Endometrial microvascular endothelial cells (primary cell): ENCODE measurements around the gene PTGER2. TPM values are rescaled to one million over a fixed set of nuclear protein-coding genes. Genes with fewer than 3 reads are reported as not detected.

Experiments used
- in situ Hi-C: cut with HindIII; loops from 2 replicates; pipeline ENCODE4 v1.10.0; 2017; ENCODE audit warnings: low sequenced_read_pairs, low pct_unique_long_range_greater_than_20kb; ENCODE audit errors: inconsistent ontology term
- total RNA-seq: library from RNA; depleted of rRNA; stranded (reverse); fragments of >200 nt; gene quantifications from one replicate; pipeline ENCODE4 v1.2.3, GENCODE V29; 2015; ENCODE audit errors: inconsistent ontology term

PTGER2 gene, protein sequence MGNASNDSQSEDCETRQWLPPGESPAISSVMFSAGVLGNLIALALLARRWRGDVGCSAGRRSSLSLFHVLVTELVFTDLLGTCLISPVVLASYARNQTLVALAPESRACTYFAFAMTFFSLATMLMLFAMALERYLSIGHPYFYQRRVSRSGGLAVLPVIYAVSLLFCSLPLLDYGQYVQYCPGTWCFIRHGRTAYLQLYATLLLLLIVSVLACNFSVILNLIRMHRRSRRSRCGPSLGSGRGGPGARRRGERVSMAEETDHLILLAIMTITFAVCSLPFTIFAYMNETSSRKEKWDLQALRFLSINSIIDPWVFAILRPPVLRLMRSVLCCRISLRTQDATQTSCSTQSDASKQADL
- total RNA-seq, result 3.3 TPM

DNA sequence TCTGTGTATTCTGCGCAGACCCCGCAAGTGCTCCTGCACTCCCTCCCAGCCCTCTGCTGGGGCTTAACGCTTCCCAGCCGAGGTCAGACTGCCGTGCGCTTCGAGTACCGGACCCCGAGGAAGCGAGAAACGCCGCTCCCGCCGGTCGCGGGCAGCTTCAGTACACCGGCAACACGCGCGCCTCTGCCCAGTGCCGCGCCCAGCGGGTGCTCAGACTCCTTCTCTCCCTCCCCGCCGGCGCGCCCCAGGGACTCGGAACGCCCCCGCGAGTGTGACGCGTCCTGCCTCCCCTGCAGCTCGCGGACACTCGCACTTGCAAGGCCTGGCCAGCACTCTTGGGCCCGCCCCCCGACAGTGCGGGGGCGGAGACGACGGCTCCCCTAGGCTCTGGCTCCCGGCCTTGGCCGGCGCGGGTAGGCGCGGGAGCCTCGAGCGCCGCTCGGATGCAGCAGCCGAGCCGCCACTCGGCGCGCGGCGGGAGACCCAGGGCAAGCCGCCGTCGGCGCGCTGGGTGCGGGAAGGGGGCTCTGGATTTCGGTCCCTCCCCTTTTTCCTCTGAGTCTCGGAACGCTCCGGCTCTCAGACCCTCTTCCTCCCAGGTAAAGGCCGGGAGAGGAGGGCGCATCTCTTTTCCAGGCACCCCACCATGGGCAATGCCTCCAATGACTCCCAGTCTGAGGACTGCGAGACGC lies at the start of gene PTGER2:
Gene PTGER2 (plus strand): TSS at position 410 of the 692 bp plus-strand sequence. CDS start 237 bp downstream, at position 647.
- in situ Hi-C loops, result no loop called here

DNA sequence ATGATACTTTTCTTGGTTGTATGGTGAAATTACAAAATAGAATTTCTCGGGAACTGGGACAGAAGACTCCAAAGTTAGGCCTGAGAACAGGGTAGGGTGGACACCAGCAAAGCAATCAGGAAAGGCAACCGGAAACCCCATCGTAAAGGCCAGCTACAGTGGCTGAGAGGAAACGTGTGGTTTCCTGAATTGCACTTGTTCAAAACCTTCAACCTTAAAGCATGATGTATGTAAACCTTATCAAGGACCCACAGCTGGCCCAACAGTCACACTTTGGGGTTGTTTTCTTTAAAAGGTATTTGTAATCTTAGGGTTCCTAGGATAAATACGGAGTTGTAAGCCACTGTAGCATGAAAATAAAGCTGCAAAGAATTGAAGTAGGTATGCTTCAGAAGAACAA lies 48.9 kb upstream of the PTGER2 start:
- in situ Hi-C loops, result no loop called here

GRCh38 chr14:52266179-52266578 lies 47.9 kb upstream of the PTGER2 start:
- in situ Hi-C loops, result no loop called here

- in situ Hi-C loops, result no loop called here
These were observed 47.3 kb upstream of the PTGER2 start for GRCh38 chr14:52266782-52267181.

- in situ Hi-C loops, result no loop called here
These were observed 46.4 kb upstream of the PTGER2 start, which contains the start of gene PTGDR for GRCh38 chr14:52267501-52268278. TSS of gene PTGDR (plus strand) at chr14:52267698. CDS start at chr14:52267815, 117 bp downstream.

DNA sequence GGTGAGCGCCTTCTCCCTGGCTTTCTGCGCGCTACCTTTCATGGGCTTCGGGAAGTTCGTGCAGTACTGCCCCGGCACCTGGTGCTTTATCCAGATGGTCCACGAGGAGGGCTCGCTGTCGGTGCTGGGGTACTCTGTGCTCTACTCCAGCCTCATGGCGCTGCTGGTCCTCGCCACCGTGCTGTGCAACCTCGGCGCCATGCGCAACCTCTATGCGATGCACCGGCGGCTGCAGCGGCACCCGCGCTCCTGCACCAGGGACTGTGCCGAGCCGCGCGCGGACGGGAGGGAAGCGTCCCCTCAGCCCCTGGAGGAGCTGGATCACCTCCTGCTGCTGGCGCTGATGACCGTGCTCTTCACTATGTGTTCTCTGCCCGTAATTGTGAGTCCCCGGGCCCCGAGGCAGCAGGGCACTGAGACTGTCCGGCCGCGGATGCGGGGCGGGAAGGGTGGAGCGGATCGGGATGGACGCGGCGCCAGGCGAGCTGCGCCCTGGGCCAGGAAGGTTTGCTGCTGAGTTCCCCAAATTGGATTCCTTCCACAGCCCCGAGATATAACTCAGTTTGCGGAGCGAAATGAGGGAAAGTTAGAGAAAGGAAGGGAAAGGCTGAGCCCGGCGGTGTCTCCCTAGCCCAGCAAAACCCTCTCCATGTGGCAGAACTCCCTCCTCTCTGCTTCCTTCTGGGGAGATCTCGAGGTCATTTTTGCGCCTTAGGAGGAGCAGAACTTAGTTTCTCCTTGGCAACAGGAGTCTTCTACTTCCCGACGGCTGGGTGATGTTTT lies 45.6 kb upstream of the PTGER2 start:
- in situ Hi-C loops, result no loop called here

- in situ Hi-C loops, result no loop called here
These were observed 45.0 kb upstream of the PTGER2 start for GRCh38 chr14:52269100-52269499.

DNA sequence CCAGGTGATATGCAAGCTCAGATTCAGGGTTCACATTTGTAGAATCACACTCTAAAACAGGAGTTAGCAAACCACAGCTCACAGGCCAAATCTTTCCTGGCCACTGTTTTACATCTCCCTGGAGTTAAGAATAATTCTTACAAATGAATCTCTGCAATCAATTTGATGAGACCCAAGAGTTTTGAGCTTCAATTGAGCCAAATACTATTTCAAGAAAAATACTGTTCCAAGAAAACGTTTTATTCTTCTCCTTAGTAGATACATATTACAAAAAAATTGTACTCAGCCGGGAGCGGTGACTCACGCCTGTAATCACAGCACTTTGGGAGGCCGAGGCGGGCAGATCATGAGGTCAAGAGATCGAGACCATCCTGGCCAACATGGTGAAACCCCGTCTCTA lies 44.1 kb upstream of the PTGER2 start:
- in situ Hi-C loops, result no loop called here

GRCh38 chr14:52271538-52271937 lies 42.6 kb upstream of the PTGER2 start:
- in situ Hi-C loops, result no loop called here

GRCh38 chr14:52272375-52272774 lies 41.7 kb upstream of the PTGER2 start:
- in situ Hi-C loops, result no loop called here

- in situ Hi-C loops, result no loop called here
These were observed 38.7 kb upstream of the PTGER2 start for GRCh38 chr14:52275372-52275771.

DNA sequence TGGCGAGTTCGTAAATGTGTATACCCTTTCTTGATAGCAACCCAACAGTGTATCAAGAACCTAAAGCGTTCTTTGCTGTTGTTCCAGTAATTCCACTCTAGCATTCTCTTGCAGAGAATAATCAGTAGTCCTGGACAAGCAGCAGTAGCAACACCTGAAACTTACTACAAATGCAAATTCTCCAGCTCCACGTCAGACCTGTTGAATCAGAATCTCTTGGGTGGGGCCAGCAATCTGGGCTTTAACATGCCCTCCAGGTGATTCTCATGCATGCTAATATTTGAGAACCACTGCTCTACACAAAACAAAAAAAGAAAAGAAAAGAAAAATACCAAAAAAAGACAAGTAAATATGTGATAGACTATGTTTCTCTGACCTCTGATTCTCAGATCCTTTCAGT lies 36.6 kb upstream of the PTGER2 start:
- in situ Hi-C loops, result no loop called here

DNA sequence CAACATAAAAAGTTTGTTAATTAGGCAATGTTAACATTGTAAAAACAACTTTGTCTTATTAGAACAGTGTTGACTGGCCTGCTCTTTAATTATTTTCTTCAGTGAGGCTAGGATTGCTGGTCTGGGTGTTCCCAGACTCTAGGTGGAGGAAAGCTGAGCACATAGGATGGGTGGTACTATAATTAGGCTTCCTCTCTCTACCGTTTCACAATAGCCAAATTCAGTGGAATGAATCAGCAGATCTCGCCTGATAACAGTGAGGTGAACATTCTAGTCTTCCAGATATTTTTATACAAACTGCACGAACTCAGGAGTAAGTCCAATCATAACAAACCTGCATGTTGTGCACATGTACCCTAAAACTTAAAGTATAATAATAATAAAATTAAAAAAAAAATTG lies 34.7 kb upstream of the PTGER2 start:
- in situ Hi-C loops, result no loop called here

DNA sequence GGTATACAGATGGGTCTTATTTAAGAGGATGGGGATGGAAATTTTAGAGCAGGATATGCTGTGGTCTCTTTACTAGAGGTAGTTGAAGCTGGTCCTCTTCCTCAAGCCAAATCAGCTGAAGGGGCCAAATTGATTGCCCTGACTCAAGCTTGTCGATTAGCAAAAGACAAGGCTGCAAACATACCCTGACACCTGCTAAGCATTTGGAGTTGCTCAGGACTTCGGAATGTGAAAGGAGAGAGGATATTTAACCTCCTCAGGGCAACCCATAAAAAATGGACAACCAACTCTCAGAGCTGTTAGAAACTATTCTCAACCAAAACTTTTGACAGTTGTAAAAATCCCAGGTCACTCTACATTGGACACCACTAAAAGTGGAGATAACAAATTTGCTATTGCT lies 31.0 kb upstream of the PTGER2 start:
- in situ Hi-C loops, result no loop called here

DNA sequence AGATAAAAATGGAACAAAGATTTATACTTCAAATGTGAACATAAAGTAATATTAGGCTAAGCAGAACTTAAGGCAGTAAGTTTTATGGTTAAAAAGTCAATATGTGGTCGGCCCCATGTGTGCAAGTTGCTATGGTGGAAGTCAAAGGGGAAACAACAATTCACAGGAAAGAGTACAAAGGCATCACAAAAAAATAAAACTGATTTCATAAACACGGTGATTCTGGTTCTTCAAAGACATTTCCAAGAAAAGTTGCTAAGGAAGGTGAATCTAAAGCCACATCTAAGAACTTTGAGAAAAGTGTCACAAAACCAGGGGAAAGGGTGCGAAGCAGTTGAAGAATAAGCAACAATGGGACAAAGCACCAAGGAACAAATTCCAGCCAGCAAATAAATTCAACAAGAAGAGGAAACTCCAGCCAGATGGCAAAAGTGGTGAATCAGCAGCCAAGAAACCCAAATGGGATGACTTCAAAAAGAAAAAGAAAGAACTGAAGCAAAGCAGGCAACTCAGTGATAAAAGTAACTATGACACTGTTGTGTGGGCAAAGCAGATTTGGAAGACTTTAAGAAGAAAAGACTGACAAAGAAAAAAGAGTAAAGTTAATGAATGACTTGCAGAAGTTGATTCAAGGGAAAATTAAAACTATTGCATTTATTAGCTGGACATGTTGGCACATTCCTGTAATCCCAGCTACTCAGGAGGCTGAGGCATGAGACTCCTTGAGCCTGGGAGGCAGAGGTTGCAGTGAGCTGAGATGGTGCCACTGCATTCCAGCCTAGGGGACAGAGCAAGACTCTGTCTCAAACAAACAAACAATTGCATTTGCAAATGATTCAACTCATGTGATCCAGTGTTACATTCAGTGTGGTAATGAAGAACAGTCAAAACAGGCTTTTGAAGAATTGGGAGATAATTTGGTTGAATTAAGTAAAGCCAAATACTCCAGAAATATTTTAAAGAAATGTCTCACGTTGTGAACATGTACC lies 27.2 kb upstream of the PTGER2 start:
- in situ Hi-C loops, result no loop called here

GRCh38 chr14:52296378-52296777 lies 17.7 kb upstream of the PTGER2 start:
- in situ Hi-C loops, result no loop called here

DNA sequence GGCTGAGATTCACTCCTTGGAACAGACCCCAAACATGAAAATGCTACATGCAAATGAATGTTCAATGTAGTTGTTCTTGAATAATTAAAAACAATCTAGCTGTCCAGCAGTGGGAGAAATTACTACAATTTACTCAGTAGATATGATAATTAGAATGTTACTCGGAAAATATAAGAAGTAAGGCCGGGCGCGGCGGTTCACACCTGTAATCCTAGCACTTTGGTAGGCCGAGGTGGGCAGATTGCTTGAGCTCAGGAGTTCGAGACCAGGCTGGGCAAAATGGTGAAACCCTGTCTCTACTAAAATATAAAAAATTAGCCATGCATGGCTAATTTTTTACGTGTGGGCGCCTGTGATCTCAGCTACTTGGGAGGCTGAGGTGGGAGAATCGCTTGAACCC lies 15.3 kb upstream of the PTGER2 start:
- in situ Hi-C loops, result no loop called here
